ENCODE data around the gene ITM2C. TPM values are rescaled to one million over a fixed set of nuclear protein-coding genes. Genes with fewer than 3 reads are reported as not detected.

Gene ITM2C
- total and polyA plus RNA-seq, 2 donors (not counting 1 experiment from before 2014, with no cell fraction given), result 36.9 to 62.8 TPM

- Mint-ChIP-seq H3K4me3 (peak within 1 kb of the TSS; percentile 85), H3K27ac (peak within 1 kb of the TSS; percentile 85), H3K27me3 (no peaks in the 10 kb centered on the region), H3K9me3 (ENCODE audit: insufficient read depth) (no peaks in the 10 kb centered on the region), H3K4me1 (peaks cover 22% of the 10 kb centered on the region)
- TF ChIP-seq, protein P1, sequence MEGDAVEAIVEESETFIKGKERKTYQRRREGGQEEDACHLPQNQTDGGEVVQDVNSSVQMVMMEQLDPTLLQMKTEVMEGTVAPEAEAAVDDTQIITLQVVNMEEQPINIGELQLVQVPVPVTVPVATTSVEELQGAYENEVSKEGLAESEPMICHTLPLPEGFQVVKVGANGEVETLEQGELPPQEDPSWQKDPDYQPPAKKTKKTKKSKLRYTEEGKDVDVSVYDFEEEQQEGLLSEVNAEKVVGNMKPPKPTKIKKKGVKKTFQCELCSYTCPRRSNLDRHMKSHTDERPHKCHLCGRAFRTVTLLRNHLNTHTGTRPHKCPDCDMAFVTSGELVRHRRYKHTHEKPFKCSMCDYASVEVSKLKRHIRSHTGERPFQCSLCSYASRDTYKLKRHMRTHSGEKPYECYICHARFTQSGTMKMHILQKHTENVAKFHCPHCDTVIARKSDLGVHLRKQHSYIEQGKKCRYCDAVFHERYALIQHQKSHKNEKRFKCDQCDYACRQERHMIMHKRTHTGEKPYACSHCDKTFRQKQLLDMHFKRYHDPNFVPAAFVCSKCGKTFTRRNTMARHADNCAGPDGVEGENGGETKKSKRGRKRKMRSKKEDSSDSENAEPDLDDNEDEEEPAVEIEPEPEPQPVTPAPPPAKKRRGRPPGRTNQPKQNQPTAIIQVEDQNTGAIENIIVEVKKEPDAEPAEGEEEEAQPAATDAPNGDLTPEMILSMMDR (IDR thresholded peaks at IDR 0.05), result peak; percentile 29
- TF ChIP-seq EZH2 (IDR thresholded peaks at IDR 0.05; ENCODE audit: borderline replicate concordance, insufficient read depth, low read depth, low read length, poor library complexity, severe bottlenecking), result no peak
- peak within 1 kb of the TSS; percentile 71 for H3K4me2 ChIP-seq (replicated peaks; ENCODE audit: low read depth, low read length, poor library complexity, severe bottlenecking)
- H3K79me2 ChIP-seq (ENCODE audit: control insufficient read depth, insufficient read depth, low read length), result no peaks in the 10 kb centered on the region
- H3K27ac ChIP-seq (ENCODE audit: low read length in 2 of 2), result peak within 1 kb of the TSS; percentile 12 to 42
- CTCF ChIA-PET, result interaction anchor here (0.6 to 3.6 kb wide), 10 partner anchors 11 to 100 kb away, joined by 3 to 18 read pairs (median 4); no protein-coding TSS in a partner anchor
- H3K9me3 ChIP-seq (ENCODE audit: control extremely low read depth in 1 of 3, control insufficient read depth in 2 of 3, insufficient read depth in 1 of 3, low read length in 2 of 3), result no peaks in the 10 kb centered on the region
- intact Hi-C loops (cut with micrococcal nuclease), result no loop called here
- H3K4me1 ChIP-seq (ENCODE audit: control insufficient read depth in 2 of 2, insufficient read depth in 2 of 2, low read length in 2 of 2), result peaks cover 3 to 24% of the 10 kb centered on the region in 2 donors
- peak; percentile 74 for ATAC-seq (ENCODE audit: low read depth)
- no peaks in the 10 kb centered on the region for H3K36me3 ChIP-seq (replicated peaks in 1 of 2; ENCODE audit: control extremely low read depth in 1 of 2, control insufficient read depth in 1 of 2, extremely low read depth in 1 of 2, insufficient read depth in 2 of 2, low read length in 1 of 2)
- peak within 1 kb of the TSS in 4 of 5 experiments; percentile 39 to 60 (median 50) for H3K4me3 ChIP-seq (ENCODE audit: control extremely low read depth in 1 of 5, extremely low read depth in 1 of 5, insufficient read depth in 1 of 5, low read depth in 2 of 5, low read length in 4 of 5)
- POLR2A ChIA-PET, result no interaction called here
- H4K20me1 ChIP-seq (ENCODE audit: control insufficient read depth, insufficient read depth, low read length, poor library complexity, severe bottlenecking), result no peaks in the 10 kb centered on the region
- DNase-seq, result peak; percentile 64
- 53% methylated on average over 25 of the region's 26 CpGs for WGBS (ENCODE audit: insufficient coverage)
- peak within 1 kb of the TSS; percentile 55 for H3K9ac ChIP-seq (ENCODE audit: low read length)
- peaks cover 0 to 4% (median 0%) of the 10 kb centered on the region in 4 experiments for H3K27me3 ChIP-seq (replicated peaks in 1 of 4; ENCODE audit: control extremely low read depth in 1 of 4, control insufficient read depth in 3 of 4, insufficient read depth in 4 of 4, low read length in 3 of 4)
- peak within 1 kb of the TSS; percentile 88 for H2AFZ ChIP-seq (ENCODE audit: insufficient read depth, low read depth, low read length, poor library complexity, severe bottlenecking)
Observed at GRCh38 chr2:230924470-230925341, 60.0 kb downstream of the ITM2C start, which contains the start of gene GPR55. Gene GPR55, minus strand, starts transcription at chr2:230925242. Its CDS starts 14,280 bp downstream, at chr2:230910962.
